Esophagus muscularis mucosa (tissue), 4 donors: ENCODE results near the gene HIBADH. TPM values are rescaled to one million over a fixed set of nuclear protein-coding genes. Genes with fewer than 3 reads are reported as not detected.

ENCODE experiments used
- DNase-seq: peaks from one replicate; pipeline ENCODE4 v3.0.0-alpha.2; 2017; ENCODE audit errors: extremely low spot score
- H3K27ac ChIP-seq, 4 donors: fragments of 200-600 bp; sonication (generic); replicated peaks in 1 of 4; 1 replicate in 3 of 4; 2 replicates in 1 of 4; pipeline ENCODE4 v1.5.1; 2016 to 2019; ENCODE audit warnings: mild to moderate bottlenecking in 1 of 4
- H3K27me3 ChIP-seq, 4 donors: fragments of 200-600 bp; sonication (generic); one replicate each; pipeline versions ENCODE4 v1.5.1 to v1.6.0; 2016 to 2019
- H3K36me3 ChIP-seq, 4 donors: fragments of 200-600 bp; sonication (generic); one replicate each; pipeline ENCODE4 v1.5.1; 2016 to 2019
- H3K4me1 ChIP-seq, 4 donors: fragments of 200-600 bp; sonication (generic); one replicate each; pipeline ENCODE4 v1.5.1; 2016 to 2019
- H3K4me3 ChIP-seq, 4 donors: fragments of 200-600 bp; sonication (generic); 1 replicate in 2 of 4; 2 replicates in 2 of 4; pipeline ENCODE4 v1.5.1; 2016 to 2019; ENCODE audit warnings: mild to moderate bottlenecking in 4 of 4, moderate library complexity in 1 of 4
- H3K9me3 ChIP-seq, 4 donors: fragments of 200-600 bp; sonication (generic); 1 replicate in 3 of 4; 2 replicates in 1 of 4; pipeline ENCODE4 v1.5.1; 2016 to 2019
- CTCF ChIP-seq, 3 experiments: fragments of 200-600 bp in 2 of 3; fragments of 450-650 bp in 1 of 3; sonication (generic) in 2 of 3; IDR thresholded peaks; one replicate each; pipeline ENCODE4 v1.5.1; 2017 to 2019; ENCODE audit warnings: antibody characterized with exemption in 3 of 3, mild to moderate bottlenecking in 2 of 3, moderate library complexity in 1 of 3
- EP300 ChIP-seq: sonication (generic); formaldehyde crosslinking; IDR thresholded peaks from one replicate; pipeline ENCODE4 v1.6.1; 2017; ENCODE audit warnings: antibody characterized with exemption
- POLR2A ChIP-seq: fragments of 450-650 bp; IDR thresholded peaks from one replicate; pipeline ENCODE4 v1.6.1; 2017; ENCODE audit warnings: antibody characterized with exemption, moderate library complexity, mild to moderate bottlenecking, low read depth
- POLR2AphosphoS5 ChIP-seq, 2 donors: sonication (generic); formaldehyde crosslinking; IDR thresholded peaks; one replicate each; pipeline ENCODE4 v1.6.1; 2017; ENCODE audit warnings: antibody characterized with exemption in 2 of 2
- WGBS: methylation state at CpG from one replicate; pipeline ENCODE4 v1.1.5; 2018; 5-methylcytosine and 5-hydroxymethylcytosine counted together
- intact Hi-C: fragments of 100-400 bp; cut with DNase I; formaldehyde crosslinking; loops from one replicate; pipeline ENCODE4 v1.15.1; 2023
- total RNA-seq, 4 donors: library from RNA; depleted of rRNA; stranded (reverse); fragments of >200 nt; gene quantifications; one replicate each; pipeline versions ENCODE4 v1.1.0 to v1.2.1, GENCODE V29; 2016

Gene HIBADH
- total RNA-seq, 4 donors from 2014 or later = 45.4 to 66.0 (median 52.3) TPM

GRCh38 chr7:27587429-27587828 is 75.3 kb downstream of the HIBADH start:
- Histone ChIP-seq H3K4me1 (no peaks in the 10 kb centered on the region), H3K4me3 (no peak overlapping the region), H3K27ac (no peak overlapping the region), H3K9me3 (no peaks in the 10 kb centered on the region), H3K36me3 (peaks cover 0 to 4% (median 0%) of the 10 kb centered on the region in 4 donors), H3K27me3 (no peaks in the 10 kb centered on the region)
- no peak for DNase-seq
- intact Hi-C loops = no loop called here
- no peak for TF ChIP-seq EP300
- TF ChIP-seq POLR2A = no peak
- TF ChIP-seq POLR2AphosphoS5 (IDR thresholded peaks at IDR 0.05) = no peak
- no peak for TF ChIP-seq CTCF (IDR thresholded peaks at IDR 0.05)
- WGBS = 98% methylated on average over 3 of the region's 3 CpGs

- Histone ChIP-seq H3K4me1 (no peaks in the 10 kb centered on the region), H3K36me3 (peaks cover 0 to 2% (median 0%) of the 10 kb centered on the region in 4 donors), H3K9me3 (no peaks in the 10 kb centered on the region), H3K27ac (no peak overlapping the region), H3K4me3 (no peak overlapping the region), H3K27me3 (no peaks in the 10 kb centered on the region)
- intact Hi-C loops = no loop called here
- TF ChIP-seq POLR2AphosphoS5 (IDR thresholded peaks at IDR 0.05) (no peak), POLR2A (no peak), EP300 (no peak), CTCF (IDR thresholded peaks at IDR 0.05) (no peak)
- 98% methylated on average over 6 of the region's 8 CpGs for WGBS
- no peak for DNase-seq
These were observed 75.9 kb downstream of the HIBADH start for GRCh38 chr7:27586825-27587224.

GRCh38 chr7:27585781-27586447 is 76.8 kb downstream of the HIBADH start:
- no peak overlapping the region for H3K27ac ChIP-seq
- DNase-seq = no peak
- TF ChIP-seq POLR2AphosphoS5 (IDR thresholded peaks at IDR 0.05) (no peak), POLR2A (no peak), CTCF (IDR thresholded peaks at IDR 0.05) (no peak), EP300 (no peak)
- H3K36me3 ChIP-seq = no peaks in the 10 kb centered on the region
- WGBS = 82% methylated on average over 2 of the region's 2 CpGs
- no peaks in the 10 kb centered on the region for H3K27me3 ChIP-seq
- no peaks in the 10 kb centered on the region for H3K9me3 ChIP-seq
- intact Hi-C loops = no loop called here
- no peak overlapping the region for H3K4me3 ChIP-seq
- H3K4me1 ChIP-seq = no peaks in the 10 kb centered on the region

GRCh38 chr7:27581906-27582305 is 80.8 kb downstream of the HIBADH start:
- H3K9me3 ChIP-seq = no peaks in the 10 kb centered on the region
- WGBS = 95% methylated on average over 1 of the region's 1 CpG
- no peaks in the 10 kb centered on the region for H3K27me3 ChIP-seq
- TF ChIP-seq POLR2AphosphoS5 (IDR thresholded peaks at IDR 0.05) (no peak), CTCF (IDR thresholded peaks at IDR 0.05) (no peak), POLR2A (no peak), EP300 (no peak)
- no peaks in the 10 kb centered on the region for H3K4me1 ChIP-seq
- DNase-seq = no peak
- intact Hi-C loops = no loop called here
- no peak overlapping the region for H3K27ac ChIP-seq
- H3K36me3 ChIP-seq = no peaks in the 10 kb centered on the region
- H3K4me3 ChIP-seq = no peak overlapping the region

- 77% methylated on average over 2 of the region's 2 CpGs for WGBS
- intact Hi-C loops = no loop called here
These were observed 81.6 kb downstream of the HIBADH start for GRCh38 chr7:27581119-27581518.

More at GRCh38 chr7:27581119-27581518, 81.6 kb downstream of the HIBADH start:
- DNase-seq = no peak
- no peaks in the 10 kb centered on the region for H3K9me3 ChIP-seq
- no peak overlapping the region for H3K4me3 ChIP-seq
- H3K27me3 ChIP-seq = no peaks in the 10 kb centered on the region
- no peaks in the 10 kb centered on the region for H3K4me1 ChIP-seq
- H3K27ac ChIP-seq = no peak overlapping the region
- no peaks in the 10 kb centered on the region for H3K36me3 ChIP-seq
- TF ChIP-seq EP300 (no peak), POLR2AphosphoS5 (IDR thresholded peaks at IDR 0.05) (no peak), POLR2A (no peak), CTCF (IDR thresholded peaks at IDR 0.05) (no peak)
